ENCODE results near the gene WDFY2.

Gene WDFY2

DNA sequence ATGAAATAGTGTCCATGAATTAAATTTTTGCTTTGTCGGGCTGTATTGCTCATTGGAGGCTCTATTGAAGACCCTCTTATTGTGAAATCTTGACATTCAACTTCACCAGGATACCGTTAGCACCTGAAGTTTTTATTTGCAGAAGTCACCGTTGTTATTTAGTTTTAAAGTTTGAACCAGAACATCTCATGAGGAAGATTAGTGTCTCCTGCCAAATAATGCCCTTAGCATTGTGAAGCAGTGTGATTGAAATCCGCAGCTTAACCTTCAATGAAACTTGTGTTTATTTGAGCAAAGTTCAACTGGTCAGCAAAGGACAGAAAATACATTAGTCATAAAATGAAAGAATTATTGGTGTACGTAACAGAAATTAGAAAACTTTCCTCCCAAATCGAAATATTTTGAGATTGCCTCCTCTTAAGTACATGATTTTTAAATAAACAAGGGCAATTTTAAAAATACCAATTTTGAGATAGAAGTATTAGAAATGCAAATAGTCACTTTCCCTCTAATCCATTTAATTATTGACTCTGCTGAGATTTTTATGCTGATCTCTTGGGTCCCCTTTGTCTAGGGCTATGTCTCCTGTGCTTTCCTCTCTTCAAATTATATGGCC, 84.4 kb downstream of the WDFY2 start:
- TF ChIP-seq, protein P1, sequence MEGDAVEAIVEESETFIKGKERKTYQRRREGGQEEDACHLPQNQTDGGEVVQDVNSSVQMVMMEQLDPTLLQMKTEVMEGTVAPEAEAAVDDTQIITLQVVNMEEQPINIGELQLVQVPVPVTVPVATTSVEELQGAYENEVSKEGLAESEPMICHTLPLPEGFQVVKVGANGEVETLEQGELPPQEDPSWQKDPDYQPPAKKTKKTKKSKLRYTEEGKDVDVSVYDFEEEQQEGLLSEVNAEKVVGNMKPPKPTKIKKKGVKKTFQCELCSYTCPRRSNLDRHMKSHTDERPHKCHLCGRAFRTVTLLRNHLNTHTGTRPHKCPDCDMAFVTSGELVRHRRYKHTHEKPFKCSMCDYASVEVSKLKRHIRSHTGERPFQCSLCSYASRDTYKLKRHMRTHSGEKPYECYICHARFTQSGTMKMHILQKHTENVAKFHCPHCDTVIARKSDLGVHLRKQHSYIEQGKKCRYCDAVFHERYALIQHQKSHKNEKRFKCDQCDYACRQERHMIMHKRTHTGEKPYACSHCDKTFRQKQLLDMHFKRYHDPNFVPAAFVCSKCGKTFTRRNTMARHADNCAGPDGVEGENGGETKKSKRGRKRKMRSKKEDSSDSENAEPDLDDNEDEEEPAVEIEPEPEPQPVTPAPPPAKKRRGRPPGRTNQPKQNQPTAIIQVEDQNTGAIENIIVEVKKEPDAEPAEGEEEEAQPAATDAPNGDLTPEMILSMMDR (IDR thresholded peaks at IDR 0.05; ENCODE audit: low read depth, low read length), result no peak
- no peak overlapping the region for H3K4me3 ChIP-seq (ENCODE audit: low read depth, low read length)

DNA sequence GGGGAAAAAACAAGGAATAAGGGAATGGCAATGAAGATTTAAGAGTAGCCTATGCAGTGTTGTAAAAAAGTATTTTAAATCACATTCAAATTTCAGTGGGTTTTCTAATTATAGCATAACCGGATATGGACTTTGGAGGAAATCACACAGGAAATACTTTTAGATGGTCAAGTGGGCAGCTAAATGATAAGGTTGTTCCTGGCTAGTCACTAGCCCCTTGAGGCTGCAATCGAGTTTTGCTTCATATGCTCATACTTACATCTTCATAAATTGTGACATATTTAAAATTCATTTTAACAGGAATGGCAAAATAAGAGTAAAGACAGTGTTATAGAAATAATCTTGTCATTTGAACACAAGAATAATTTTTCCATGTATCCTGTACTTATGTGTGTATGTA, 88.9 kb downstream of the WDFY2 start:
- TF ChIP-seq, protein P1 (IDR thresholded peaks at IDR 0.05; ENCODE audit: low read depth, low read length), result no peak
- H3K4me3 ChIP-seq (ENCODE audit: low read depth, low read length), result no peak overlapping the region

DNA sequence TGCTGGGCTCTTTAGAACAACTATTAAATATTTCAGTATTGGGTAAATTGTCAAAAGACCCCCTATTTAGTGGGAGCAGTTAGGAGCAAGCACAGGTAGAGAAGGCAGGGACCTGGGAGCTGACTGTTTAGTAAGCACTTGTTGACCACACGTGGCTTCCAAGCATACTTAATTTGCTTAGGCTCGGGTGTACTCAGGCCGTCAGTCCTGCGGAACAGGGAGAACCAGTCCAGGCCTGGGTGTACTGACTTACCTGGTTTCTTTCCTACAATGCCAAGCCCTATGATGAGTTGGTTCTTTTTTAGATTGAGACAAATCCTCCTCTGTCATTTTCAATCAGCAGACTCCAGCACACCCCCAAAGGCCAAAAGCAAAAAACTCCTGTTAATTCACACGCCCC, 90.0 kb downstream of the WDFY2 start:
- no peak overlapping the region for H3K4me3 ChIP-seq (ENCODE audit: low read depth, low read length)
- TF ChIP-seq, protein P1 (IDR thresholded peaks at IDR 0.05; ENCODE audit: low read depth, low read length), result no peak

DNA sequence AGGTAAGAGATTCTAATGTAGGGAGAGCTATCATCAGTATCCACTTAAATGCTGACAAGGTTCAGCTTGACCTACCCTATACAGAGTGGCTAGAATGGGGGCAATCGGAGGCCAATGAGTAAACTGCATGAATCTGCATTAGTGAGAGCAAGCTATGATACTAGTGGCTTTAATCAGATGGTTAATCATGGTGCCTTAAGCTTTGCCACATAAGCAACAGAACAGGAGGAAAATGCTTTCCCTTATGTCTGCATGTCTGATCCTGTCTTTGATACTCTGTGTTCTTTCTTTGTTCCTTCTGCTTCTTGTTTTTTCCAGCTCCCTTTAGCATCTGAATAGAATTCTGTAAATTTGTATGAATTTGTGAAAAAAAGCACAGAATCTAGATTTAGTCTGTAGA, 91.1 kb downstream of the WDFY2 start:
- TF ChIP-seq, protein P1 (IDR thresholded peaks at IDR 0.05; ENCODE audit: low read depth, low read length), result no peak
- no peak overlapping the region for H3K4me3 ChIP-seq (ENCODE audit: low read depth, low read length)

DNA sequence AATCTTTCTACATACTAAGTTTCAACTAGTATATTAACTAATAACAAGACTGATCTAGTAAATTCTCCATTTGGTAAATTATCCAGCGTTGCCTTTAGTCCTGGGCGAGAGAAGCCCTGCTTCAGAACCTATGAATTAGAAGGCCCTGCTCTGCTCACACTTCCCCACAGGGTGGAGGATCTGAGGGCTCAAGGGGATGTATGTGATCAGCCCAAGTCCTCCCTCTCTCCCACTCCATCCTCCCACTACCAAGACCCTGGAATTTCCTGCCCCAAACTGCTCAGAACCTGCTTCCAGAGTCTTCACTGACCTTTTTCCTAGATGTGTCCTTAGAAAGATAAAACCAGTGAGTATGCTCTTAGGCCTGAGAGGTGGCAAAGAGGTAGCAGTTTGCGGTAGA, 91.6 kb downstream of the WDFY2 start:
- TF ChIP-seq, protein P1 (IDR thresholded peaks at IDR 0.05; ENCODE audit: low read depth, low read length), result no peak
- H3K4me3 ChIP-seq (ENCODE audit: low read depth, low read length), result no peak overlapping the region

DNA sequence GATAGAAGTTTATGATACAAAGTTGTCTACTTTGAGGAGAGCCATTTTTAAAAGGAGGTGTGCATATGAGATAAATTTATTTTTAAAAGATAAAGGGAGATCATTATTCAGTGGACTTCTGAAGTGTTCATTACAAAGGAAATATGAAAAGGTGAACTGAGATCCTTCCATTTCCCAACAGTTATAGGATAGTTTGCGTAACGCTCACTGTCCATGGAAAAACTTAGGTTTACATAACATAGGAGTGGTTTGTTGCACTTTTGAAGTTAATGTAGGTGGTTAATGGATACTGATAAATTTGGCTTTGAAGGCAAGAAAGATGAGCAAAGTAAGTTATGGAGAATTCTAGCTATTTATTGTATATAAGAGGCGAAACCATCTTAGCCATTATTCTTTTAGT, 92.5 kb downstream of the WDFY2 start:
- TF ChIP-seq, protein P1 (IDR thresholded peaks at IDR 0.05; ENCODE audit: low read depth, low read length), result no peak
- no peak overlapping the region for H3K4me3 ChIP-seq (ENCODE audit: low read depth, low read length)

DNA sequence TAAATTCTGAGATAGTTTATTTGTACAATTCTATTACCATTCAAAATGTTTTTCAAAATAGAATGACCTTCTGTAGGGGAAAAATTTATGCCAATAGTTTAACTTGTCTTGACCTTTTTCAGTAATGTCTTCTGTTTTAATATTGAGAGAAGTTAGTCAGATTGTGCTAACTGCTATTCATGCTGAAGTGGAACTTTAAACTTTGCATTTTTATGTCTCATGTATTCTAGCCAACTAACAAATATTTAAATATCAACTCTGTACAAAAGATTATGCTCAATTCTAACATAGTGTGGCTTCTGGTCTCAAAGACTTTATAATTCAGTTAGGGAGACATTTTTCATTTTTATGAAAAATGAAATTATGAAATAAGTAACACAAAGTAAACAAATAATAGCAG, 94.2 kb downstream of the WDFY2 start:
- TF ChIP-seq, protein P1 (IDR thresholded peaks at IDR 0.05; ENCODE audit: low read depth, low read length), result no peak

More for the DNA sequence above, 94.2 kb downstream of the WDFY2 start:
- H3K4me3 ChIP-seq (ENCODE audit: low read depth, low read length), result no peak overlapping the region
